Kidney epithelial cell (primary cell): ENCODE data around the gene PLCD3. TPM values are rescaled to one million over a fixed set of nuclear protein-coding genes. Genes with fewer than 3 reads are reported as not detected.

Experiments
- DNase-seq: peaks from one replicate; pipeline ENCODE4 v3.0.0-alpha.2; 2010; ENCODE audit warnings: low read depth
- H3K27me3 ChIP-seq: 2 replicates; pipeline ENCODE4 v1.6.0; 2011; ENCODE audit warnings: low read length; ENCODE audit not compliant: control insufficient read depth, insufficient read depth
- H3K36me3 ChIP-seq: 2 replicates; pipeline ENCODE4 v1.5.1; 2011; ENCODE audit warnings: low read length; ENCODE audit not compliant: control insufficient read depth, insufficient read depth
- H3K4me3 ChIP-seq: 2 replicates; pipeline ENCODE4 v1.5.1; 2011; ENCODE audit warnings: low read depth, mild to moderate bottlenecking, control low read depth, low read length
- CTCF ChIP-seq: IDR thresholded peaks from 2 replicates; pipeline ENCODE4 v1.5.1; 2011; ENCODE audit warnings: mild to moderate bottlenecking, moderate library complexity, low read length, control low read depth, inconsistent platforms; ENCODE audit not compliant: insufficient read depth, poor library complexity, severe bottlenecking
- total RNA-seq: library from RNA; depleted of rRNA; stranded (reverse); fragments of >200 nt; gene quantifications from 2 replicates; pipeline ENCODE4 v1.2.3, GENCODE V29; 2015

The PLCD3 gene
- total RNA-seq, 1 donor from 2014 or later, result 54.5 TPM

GRCh38 chr17:45123930-45124796 lies 8.2 kb downstream of the PLCD3 start:
- Histone ChIP-seq H3K27me3 (no peaks in the 10 kb centered on the region), H3K36me3 (peaks cover 2% of the 10 kb centered on the region), H3K4me3 (no peak overlapping the region)
- DNase-seq, result peak; percentile 82
- TF ChIP-seq CTCF, result no peak

- DNase-seq, result no peak
- no peak overlapping the region for H3K4me3 ChIP-seq
- H3K27me3 ChIP-seq, result no peaks in the 10 kb centered on the region
- peaks cover 2% of the 10 kb centered on the region for H3K36me3 ChIP-seq
- no peak for TF ChIP-seq CTCF
These were observed 9.1 kb downstream of the PLCD3 start for GRCh38 chr17:45123076-45123770.

DNA sequence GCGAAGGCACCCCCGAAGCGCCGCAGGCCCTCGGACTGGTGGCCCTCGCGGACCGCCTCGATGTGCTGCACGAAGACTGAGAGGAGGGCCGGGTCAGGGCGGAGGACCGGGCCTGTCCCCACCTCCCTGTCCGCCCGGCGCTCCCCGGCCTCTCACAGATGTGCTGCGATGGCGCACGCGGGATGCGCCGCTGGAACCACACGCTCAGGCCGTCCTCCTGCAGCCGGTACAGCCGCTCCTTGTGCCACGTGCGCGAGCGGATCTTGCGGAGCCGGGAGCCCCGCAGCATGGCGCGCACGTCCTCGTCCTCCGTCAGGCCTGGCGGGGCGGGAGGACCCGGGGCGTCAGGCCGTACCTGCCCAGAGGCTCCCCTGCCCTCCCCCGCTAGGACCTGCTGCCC lies 11.3 kb downstream of the PLCD3 start:
- no peak for TF ChIP-seq CTCF
- H3K27me3 ChIP-seq, result no peaks in the 10 kb centered on the region
- H3K36me3 ChIP-seq, result peaks cover 2% of the 10 kb centered on the region
- no peak for DNase-seq
- no peak overlapping the region for H3K4me3 ChIP-seq

- TF ChIP-seq CTCF, result no peak
- Histone ChIP-seq H3K4me3 (no peak overlapping the region), H3K27me3 (no peaks in the 10 kb centered on the region), H3K36me3 (peaks cover 2% of the 10 kb centered on the region)
- no peak for DNase-seq
These were observed 11.8 kb downstream of the PLCD3 start for GRCh38 chr17:45120558-45120957.

GRCh38 chr17:45119964-45120363 lies 12.4 kb downstream of the PLCD3 start:
- no peak for TF ChIP-seq CTCF

More at GRCh38 chr17:45119964-45120363, 12.4 kb downstream of the PLCD3 start:
- H3K27me3 ChIP-seq, result no peaks in the 10 kb centered on the region
- H3K4me3 ChIP-seq, result no peak overlapping the region
- peaks cover 2% of the 10 kb centered on the region for H3K36me3 ChIP-seq
- no peak for DNase-seq
